GM21390 (cell line): ENCODE results near the gene CDH4.

Source experiments
- ATAC-seq: cut with Tn5 transposase; IDR thresholded peaks from one replicate; pipeline ENCODE4 v1.9.1; 2021; ENCODE audit not compliant: unreplicated experiment

CDH4 gene

DNA sequence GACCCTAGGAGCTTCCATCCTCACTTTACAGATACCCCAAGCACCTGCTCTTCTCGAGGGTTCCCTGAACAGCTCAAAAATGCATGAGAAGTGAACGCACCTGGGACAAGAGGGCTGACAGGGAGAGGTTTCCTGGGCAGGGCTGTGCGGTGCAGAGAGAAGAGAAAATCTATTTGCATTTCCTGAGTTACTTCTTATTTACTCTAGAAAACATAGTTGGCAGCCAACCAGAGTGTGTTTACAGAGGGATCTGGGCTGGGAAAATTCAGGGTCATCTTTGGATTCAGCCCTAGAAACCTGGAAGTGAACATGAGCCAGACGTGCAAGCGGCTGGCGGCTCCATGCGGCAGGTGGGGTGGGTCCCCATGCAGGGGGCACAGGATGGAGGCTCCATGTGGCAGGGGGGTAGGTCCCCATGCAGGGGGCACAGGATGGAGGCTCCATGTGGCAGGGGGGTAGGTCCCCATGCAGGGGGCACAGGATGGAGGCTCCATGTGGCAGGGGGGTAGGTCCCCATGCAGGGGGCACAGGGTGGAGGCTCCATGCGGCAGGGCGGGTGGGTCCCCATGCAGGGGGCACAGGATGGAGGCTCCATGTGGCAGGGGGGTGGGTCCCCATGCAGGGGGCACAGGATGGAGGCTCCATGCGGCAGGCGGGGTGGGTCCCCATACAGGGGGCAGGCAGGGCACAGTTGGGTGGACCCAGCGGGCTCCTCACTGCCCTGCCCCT lies 471.6 kb downstream of the CDH4 start:
- ATAC-seq, result no peak

DNA sequence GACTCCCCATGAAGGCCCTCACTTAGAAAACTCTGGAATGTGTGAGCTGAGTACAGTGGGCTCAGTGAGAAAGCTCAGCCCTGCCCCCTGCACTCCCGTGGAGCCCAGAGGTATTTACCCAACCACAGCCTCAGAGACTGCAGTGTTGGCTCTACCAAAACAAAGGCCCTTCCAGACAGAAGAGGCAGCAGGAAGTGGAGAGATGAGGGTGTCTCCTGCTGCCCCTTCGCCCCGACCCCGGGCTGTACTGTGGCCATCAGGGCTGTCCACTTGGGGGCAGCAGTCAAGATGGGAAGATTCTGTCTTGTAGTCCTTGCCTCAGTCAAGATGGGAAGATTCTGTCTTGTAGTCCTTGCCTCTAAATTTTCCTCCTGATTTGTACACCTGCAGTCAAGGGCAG lies 472.3 kb downstream of the CDH4 start:
- no peak for ATAC-seq

DNA sequence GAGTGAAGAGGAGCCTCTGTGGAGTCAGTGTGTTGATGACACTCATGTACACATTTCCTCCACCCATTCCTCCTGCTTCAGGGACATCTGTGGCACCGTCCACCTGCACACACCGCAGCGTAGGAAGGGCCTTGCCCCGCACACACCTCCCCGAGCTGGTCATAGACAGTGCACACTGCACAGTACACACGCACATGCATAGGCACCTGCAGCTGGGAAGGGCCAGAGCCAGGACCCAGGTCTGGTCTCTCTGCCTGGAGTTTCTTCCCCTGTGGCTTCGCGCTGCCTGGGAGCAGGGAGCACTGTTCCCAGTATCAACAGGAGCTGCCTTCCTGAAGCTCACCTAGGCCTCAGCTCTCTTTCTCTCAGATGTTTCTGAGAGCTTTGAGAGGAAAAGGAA lies 473.1 kb downstream of the CDH4 start:
- no peak for ATAC-seq

DNA sequence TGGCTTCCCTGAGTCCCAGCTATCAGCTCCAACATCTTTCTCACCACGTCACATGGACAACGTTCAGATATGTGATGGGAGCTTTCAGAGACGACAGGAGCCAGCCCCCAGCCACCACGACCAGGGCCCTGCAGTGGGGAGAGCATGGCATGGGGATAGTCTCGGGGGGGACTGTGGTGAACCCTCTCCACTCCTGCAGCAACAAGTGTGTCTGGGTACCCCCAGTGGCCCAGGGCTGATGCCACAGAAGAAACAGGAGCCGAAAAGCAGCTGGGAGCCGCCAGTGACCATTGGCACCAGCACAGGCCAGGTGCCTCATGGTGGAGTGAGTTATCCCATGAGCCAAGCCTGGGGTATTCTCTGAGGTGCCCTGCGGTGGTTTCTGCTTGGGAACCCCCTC lies 473.9 kb downstream of the CDH4 start:
- no peak for ATAC-seq

DNA sequence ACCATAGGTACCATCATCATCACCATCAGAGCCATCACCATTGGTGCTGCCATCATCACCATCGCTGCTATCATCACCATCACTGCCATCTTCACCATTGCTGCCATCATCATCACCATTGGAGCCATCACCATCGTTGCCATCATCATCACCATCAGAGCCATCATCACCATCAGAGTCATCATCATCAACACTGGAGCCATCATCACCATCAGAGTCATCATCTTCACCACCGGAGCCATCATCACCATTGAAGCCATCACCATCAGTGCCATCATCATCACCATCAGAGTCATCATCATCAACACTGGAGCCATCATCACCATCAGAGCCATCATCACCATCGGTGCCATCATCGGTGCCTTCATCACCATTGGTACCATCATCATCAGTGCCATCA lies 474.9 kb downstream of the CDH4 start:
- no peak for ATAC-seq

DNA sequence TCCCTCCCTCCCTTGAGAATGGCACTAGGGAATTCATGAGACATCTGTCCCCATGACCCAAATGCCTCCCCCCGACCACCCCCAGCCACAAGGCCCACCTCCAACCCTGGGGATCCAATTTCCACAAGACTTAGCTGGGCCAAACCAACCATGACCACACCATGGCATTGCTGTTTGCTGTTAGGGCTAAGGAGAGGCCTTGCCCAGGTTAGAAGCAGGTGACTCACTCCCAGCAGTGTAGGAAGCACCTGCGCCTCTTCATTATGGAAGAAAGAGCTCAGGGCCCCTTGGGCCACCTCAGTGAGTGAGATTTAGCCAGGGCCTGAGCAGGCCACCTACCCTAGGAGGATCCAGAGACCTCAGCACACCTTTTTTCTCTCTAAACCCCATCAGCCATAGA lies 475.7 kb downstream of the CDH4 start:
- ATAC-seq, result no peak

DNA sequence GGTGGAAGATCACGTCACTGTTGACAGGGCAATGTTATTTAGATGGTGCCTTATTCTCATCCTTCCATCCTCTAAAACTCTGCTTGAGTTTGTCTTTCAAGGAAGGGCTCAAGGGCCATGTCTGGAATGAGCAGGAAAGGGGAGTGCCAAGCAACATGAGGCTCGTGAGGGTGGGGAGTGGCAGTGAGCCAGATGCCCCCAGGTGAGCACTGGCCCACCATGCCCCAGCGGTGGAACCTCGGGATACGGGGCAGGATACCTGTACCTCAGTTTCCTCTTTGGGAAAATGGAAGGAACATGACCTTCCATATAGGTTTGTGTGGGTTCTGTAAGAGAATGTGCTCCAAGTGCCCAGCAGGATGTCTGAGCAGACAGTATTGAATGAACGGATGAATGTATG lies 476.3 kb downstream of the CDH4 start:
- no peak for ATAC-seq

DNA sequence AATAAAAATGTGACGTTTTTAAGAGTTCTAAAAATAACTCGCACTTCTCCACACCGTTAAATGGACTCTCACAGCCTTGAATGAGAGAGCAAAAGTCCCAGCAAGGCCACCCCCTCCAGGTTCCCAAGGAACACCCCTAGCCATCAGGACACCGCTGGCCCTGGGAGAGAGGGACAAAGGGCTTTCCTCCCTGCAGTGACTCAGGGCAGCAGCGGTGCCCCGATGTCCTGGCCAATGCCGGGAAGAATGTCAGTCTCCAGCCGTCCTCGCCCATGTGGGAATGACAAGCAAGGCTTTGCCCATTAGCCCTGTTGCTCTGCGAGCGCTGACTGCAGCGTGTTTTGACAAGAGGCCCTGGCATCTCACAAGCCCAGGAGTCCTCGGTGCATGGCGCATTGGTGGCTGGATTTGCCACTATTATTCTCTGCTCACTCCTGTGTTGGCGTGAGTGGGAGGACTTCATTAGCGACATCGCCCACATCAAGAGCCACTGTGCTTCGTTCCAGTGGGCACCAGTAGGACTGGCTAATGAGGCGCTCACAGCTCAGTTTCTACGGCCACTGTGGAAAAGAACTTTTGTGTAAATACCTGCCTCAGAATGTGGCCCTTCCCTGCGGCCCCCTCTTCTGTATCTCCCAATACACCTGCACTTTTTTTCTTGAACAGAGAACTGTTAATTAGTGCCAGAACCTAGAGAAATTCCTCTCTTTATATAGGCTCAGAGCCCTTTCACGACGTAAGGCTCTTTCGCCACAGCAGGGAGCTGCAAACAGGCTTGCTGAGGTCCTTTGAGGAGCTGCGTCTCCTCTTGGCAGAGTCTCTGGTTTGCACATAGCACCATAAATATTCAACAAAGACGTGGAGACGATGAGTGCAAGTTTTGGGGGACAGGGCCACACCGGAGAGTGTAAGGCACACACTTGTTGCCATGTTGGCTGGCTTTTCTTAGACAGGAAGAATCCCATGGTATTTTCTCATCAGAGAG lies 477.0 kb downstream of the CDH4 start:
- no peak for ATAC-seq

DNA sequence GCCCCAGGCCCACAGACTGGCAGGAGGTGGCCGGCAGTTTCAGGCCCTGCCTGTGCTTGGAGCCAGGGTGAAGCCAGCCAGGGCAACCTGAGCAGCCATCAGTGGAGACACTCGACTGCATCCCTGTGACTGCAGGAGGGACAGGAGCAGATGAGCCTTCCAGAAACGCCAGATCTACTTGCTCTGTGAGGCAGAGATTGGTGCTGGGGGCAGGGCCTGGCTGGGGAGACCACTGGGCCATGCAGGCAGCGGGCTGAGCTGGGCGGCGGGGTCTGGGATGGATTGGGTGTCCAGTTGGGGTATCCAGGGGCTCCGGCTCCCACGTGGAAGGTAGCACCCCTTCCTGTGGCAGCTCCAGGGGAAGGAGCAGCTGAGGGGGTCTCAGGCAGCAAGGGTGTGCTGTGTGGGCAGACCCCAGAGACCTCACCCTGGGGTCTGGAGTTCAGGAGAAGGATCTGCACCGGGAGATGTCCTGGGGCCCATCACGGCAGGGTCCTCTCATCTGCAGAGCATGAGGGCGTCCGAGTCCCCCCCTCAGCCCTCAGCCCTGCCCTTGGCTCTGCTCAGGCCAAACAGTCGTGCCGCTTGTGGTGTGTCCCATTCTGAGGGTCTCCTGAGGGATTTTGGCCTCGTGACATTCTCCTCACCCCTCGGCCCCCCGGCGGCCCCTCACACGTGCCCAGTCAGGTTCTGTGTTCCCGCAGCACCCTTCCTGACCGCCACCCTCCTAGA lies 478.7 kb downstream of the CDH4 start:
- no peak for ATAC-seq

DNA sequence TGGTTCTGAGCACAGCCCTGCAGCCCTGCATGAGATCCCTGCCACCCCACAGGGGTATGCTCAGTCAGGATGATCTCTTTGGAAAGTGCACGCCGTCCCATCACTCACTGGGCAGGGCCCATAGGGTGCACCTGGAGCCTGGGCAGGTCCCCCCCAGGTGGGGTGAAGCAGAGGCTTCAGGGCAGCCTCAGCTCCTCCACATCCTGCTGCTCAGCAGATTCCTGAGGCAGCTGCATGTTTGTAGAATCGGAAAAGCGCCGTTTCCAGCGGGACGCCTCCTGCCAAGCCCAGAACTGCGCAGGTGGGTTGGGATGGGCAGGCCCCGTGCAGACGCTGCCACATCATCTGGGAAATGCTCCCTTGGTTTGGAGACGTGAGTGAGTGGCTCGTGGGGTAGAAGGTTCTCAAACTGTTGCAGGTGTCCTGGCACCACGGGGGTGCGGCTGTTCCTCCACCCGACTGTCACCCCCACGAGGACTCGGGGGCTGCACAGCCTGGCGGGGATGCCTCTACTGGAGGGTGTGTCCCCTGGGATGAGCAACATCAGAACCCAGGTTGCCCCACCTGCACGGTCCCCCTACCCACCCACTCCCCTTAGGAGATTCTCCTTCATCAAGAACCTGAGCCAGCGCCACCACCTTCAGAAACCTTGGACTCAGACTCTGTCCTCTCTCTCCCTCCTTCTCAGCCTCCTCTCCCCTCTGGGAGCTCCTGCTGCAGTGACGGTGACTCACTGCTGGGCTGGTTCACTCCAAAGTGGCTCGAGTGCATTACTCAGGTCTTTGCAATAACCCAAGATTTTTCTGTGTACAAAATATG lies 479.5 kb downstream of the CDH4 start:
- no peak for ATAC-seq

DNA sequence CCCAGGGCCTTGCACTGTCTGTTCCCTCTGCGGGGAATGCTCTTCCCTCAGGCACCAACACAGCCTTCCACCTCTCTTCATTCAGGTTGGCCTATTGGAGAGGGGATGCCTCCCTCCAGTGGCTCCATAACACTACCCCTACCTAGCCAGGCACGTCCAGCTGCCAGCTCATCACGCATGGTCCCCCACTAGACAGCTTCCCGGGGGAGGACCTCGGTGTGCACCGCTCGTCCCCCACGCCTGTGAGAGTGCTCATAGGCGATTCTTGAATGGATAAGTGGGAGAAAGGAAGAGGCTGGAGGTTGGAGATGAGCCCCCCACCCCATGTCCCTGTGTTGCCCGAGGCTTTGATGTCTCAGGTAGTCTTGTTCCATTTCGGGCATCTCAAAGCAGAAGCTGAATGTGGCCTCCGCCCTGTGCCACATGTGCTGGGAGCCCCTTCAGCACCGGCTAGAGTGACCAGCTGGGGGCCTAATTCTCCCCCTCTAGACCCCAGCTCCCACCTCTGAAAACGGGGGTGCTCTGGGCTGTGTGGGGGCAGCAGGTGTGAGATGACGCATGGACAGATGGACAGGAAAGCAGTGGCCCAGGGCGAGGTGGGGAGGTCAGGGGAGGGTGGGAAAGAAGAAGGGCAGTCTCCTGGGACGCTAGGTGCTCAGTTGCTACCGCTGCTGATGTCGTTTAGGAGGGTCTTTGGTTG lies 480.6 kb downstream of the CDH4 start:
- no peak for ATAC-seq

DNA sequence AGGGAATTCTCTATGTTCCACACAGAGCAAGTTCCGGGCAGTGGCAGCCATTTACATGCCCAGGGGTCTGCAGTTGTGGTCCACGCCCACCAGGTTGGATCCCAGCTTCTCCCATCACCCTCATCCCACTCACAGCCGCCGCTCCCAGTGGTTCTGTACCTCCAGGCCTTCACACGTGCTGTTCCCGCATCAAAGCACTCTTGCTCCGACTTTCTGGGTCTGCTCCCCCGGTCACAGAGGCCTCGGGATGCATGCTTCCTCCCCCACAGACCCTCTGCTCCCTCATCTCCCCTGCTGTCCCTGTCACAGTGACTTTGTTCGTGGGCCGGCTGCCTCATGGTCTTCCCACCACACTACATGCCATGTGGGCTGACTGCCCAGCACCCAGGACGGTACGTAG lies 481.2 kb downstream of the CDH4 start:
- ATAC-seq, result no peak

DNA sequence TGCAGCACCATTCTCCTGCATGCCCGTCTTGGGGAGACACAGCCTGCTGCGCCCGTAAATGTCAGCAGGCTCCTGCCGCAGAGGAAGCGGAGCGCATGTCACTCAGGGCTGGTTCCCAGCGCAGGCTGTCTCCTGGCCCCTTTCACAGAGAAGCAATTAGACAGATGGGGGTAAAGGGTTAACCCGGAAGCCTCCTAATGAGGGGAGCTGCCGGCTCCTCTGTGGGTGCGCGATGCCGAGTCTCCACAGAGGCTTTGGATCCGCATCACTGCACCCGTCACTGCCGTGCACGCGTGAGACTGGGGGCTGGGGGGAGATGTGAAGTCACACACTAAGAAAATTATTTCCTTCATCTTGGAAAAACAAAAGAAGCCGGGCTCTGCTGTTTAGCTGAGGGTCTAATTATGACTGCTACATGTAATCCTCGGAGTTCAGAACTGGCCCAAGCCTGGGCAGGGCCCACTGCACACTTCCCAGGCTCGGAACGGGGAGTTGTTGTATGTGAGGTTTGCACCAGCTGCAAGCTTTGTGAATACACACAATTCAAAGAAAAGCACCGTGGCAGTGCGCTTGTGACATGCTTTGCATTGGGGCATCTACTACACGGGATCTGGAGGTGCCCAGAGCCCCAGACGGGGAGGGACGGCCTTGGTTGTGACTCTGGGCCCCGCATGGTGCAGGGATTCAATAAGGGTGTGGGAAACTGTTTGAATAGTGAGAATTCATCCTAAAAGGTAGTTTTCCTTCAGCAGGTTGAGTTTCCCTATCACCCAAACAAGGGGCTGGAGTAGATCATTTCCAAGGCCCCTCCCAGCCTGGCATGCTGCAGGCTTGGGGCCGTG lies 482.1 kb downstream of the CDH4 start:
- no peak for ATAC-seq

DNA sequence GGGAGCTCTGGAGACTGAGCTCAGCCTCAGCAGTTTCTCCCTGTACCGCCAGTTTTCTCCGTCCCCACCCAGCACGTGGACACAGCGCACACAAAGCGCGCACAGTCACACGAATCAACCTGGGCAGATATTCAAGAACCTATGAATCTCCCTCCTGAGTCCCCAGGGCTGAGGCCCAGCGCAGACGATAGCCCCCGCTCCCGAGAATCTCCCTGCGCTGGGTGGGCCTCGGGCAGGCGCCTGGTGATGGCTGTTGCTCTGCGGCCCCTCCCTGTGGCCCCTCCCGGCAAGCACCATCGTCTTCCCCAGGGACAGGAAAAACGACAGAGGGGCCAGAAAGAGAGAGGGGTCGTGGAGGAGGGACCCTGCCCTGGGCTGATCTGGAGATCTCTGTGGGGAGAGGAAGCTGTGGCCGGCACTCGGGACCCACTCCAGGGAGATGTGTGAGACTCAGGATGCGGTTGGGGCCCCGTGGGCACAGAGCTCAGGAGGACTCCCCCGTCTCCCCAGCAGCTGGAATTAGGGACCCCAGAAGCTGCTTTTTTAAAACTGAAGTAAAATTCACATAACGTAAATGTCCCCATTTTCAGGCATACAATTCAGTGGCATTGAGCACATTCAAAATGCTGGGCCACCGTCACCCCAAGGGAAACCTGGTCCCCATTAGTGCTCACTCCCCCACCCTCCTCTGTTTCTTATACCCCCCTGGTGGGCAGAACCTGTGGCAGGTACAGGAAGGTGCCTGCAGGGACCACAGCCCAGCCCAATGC lies 482.9 kb downstream of the CDH4 start:
- ATAC-seq, result no peak

DNA sequence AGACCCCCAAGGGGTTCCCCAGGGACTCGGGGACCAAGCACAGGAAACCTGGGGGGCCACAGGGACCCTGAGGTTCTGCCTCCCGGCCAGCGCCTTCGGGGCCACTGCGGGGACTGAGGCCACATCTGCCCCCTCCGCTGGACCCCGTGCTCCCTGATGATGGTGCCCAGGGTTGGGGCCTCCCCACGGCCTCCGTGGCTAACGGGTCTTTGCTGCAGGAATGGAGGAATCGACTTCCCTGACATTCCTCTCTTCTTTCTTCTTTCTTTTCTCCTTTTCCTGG lies 483.4 kb downstream of the CDH4 start:
- ATAC-seq, result no peak

DNA sequence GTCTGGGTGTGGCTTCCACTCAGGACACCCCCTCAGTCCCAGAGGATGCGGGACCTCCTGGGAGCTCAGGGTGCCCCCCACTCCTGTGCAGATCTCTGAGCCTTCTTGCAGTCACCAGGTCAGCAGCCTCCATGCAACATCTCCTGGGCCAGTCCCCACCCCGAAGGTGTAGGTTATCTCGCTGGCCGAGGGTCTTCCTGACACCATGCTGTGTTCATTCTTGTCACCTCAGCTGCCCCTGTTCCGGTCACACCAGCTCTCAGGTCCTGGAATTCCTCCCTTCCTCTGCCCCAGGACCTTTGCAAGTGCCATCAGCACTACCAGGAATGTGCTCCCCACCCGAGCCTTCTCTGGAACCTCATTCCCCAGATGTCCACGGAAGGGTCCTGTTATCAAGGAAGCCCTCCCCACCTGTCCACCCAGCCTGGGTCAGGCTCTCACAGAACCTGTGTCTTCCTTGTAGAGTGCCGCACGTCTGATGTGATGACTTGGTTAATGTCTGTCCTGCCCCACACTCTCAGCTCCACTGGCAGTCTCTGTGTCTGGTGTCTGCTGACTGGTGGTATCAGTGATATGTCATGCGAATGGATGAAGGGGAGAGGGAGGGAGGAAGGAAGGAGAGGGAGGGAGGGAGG lies 484.1 kb downstream of the CDH4 start:
- ATAC-seq, result no peak

DNA sequence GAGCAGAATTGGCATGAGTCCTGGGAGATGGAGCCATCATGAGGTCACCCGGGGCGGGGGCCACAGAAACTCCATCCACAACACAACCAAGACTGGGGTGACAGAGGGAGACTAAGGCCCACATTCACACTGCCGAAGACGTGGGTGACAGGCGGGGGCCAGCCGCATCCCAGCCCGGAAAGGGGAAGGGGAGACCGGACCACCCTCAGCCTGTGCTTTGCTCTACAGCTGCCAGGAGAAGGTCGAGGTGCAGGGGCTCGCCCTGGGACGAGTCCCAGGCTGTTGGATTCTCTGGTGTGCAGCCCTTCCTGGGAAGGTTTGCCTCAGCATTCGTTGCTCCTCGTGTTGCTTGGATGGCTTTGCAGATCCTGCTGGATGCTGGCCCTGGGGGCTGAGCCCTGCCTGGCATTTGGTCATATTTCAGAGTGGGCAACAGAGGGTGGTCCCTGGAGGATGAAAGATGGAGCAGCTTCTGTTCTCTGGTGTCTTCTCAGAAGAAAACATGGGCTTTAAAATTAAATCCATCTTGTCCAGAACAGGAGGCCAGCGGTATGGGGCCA lies 484.8 kb downstream of the CDH4 start:
- no peak for ATAC-seq

DNA sequence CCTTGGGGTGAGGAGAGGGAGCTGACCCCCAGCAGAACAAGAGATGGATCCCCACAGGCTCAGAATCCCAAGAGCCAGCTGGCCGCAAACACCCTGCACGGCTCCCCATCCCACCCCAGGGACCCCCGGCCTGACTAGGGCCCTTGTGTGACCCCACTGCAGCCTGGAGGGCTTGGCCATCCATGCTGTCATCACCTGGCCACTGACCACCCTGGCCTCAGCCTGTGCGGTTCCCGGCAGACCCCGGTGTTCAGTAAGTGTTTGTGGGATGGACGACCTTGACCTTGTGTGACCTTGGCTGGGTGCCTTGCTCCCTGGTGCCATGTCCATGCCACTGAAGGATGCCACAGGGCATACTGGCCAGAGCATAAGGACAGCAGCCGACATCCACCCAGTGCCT lies 485.3 kb downstream of the CDH4 start:
- ATAC-seq, result no peak
